ENCODE results near the gene CLMN. TPM values are rescaled to one million over a fixed set of nuclear protein-coding genes. Genes with fewer than 3 reads are reported as not detected.

CLMN gene
- total and polyA plus RNA-seq, 9 of the 15 experiments (the other 6 are each of a cell fraction or from before 2014, with no cell fraction given): 0.01 to 0.18 (median 0.07) TPM; not detected in 4

DNA sequence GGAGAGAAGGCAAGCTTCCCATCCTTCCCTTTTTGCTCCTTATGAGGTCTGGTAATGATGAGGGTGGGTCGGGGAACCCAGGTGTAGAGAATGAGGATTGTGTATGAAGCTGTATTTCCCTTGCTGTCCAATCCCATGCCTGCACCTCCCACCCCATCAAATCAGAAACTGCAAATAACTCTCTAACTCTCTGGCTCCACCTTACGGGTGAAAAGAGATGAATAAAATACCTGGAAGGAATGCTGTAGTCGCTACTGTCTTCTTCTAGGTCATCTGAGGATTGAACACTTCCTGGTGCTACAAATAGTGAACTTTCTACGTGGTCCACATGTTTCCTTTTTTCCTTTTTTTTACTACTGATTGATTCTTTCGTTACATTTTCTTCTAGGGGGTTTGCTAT lies 123.4 kb downstream of the CLMN start (continued):
- TF ChIP-seq CEBPB (tag; IDR thresholded peaks at IDR 0.05) (no peak), PTBP1 (IDR thresholded peaks at IDR 0.05; ENCODE audit: low read depth, low read length) (no peak), TFAM (CRISPR knock-in tag; conservative IDR thresholded peaks at IDR 0.05) (no peak), ZFP1 (CRISPR knock-in tag; IDR thresholded peaks at IDR 0.05) (no peak), NCOA2 (IDR thresholded peaks at IDR 0.05; ENCODE audit: partially characterized antibody in 2 of 2) (no peak), MCM7 (IDR thresholded peaks at IDR 0.05) (no peak), KDM5B (IDR thresholded peaks at IDR 0.05; ENCODE audit: insufficient replicate concordance, low read depth, low read length) (no peak), PRMT5 (CRISPR knock-in tag; IDR thresholded peaks at IDR 0.05) (no peak), SRSF9 (IDR thresholded peaks at IDR 0.05; ENCODE audit: borderline replicate concordance, low read depth, low read length) (no peak), BACH1 (tag; IDR thresholded peaks at IDR 0.05) (no peak), SAFB2 (IDR thresholded peaks at IDR 0.05; ENCODE audit: borderline replicate concordance, low read depth, low read length, severe bottlenecking) (no peak)
- TF ChIP-seq, protein P1, sequence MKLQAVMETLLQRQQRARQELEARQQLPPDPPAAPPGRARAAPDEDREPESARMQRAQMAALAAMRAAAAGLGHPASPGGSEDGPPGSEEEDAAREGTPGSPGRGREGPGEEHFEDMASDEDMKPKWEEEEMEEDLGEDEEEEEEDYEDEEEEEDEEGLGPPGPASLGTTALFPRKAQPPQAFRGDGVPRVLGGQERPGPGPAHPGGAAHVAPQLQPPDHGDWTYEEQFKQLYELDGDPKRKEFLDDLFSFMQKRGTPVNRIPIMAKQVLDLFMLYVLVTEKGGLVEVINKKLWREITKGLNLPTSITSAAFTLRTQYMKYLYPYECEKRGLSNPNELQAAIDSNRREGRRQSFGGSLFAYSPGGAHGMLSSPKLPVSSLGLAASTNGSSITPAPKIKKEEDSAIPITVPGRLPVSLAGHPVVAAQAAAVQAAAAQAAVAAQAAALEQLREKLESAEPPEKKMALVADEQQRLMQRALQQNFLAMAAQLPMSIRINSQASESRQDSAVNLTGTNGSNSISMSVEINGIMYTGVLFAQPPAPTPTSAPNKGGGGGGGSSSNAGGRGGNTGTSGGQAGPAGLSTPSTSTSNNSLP (IDR thresholded peaks at IDR 0.05; ENCODE audit: borderline replicate concordance, low read depth, low read length): no peak

All from K562 (cell line).